Liver (tissue), 9 donors: ENCODE measurements around the gene FOXP3. TPM values are rescaled to one million over a fixed set of nuclear protein-coding genes. Genes with fewer than 3 reads are reported as not detected.

Experiments used
- DNase-seq: peaks from one replicate; pipeline ENCODE4 v3.0.0-alpha.2; 2017; ENCODE audit warnings: low spot score
- H3K27ac ChIP-seq, 2 donors: one replicate each; pipeline ENCODE4 v1.7.0; 2013; ENCODE audit warnings: inconsistent platforms in 2 of 2, low read length in 2 of 2, control low read depth in 1 of 2, low read depth in 1 of 2, mild to moderate bottlenecking in 1 of 2
- H3K27me3 ChIP-seq, 4 donors: one replicate each; pipeline versions ENCODE4 v1.6.1 to v1.7.0; 2013; ENCODE audit warnings: low read length in 3 of 4, inconsistent platforms in 1 of 4, mild to moderate bottlenecking in 1 of 4, moderate library complexity in 1 of 4; ENCODE audit not compliant: control insufficient read depth in 4 of 4, insufficient read depth in 4 of 4
- H3K36me3 ChIP-seq, 4 donors: one replicate each; pipeline versions ENCODE4 v1.6.1 to v1.7.0; 2013; ENCODE audit warnings: low read length in 3 of 4, mild to moderate bottlenecking in 3 of 4, low read depth in 1 of 4, moderate library complexity in 1 of 4; ENCODE audit not compliant: control insufficient read depth in 4 of 4, insufficient read depth in 3 of 4
- H3K4me1 ChIP-seq, 4 donors: one replicate each; pipeline versions ENCODE4 v1.6.1 to v1.7.0; 2013; ENCODE audit warnings: low read length in 3 of 4, mild to moderate bottlenecking in 3 of 4, moderate library complexity in 1 of 4; ENCODE audit not compliant: control insufficient read depth in 4 of 4, insufficient read depth in 4 of 4
- H3K4me3 ChIP-seq, 3 donors: one replicate each; pipeline versions ENCODE4 v1.6.1 to v1.7.0; 2013; ENCODE audit warnings: low read length in 3 of 3, control low read depth in 1 of 3, low read depth in 1 of 3, mild to moderate bottlenecking in 1 of 3
- H3K9ac ChIP-seq, 2 donors: one replicate each; pipeline ENCODE4 v1.7.0; 2013; ENCODE audit warnings: low read length in 2 of 2, mild to moderate bottlenecking in 2 of 2, moderate library complexity in 2 of 2, control low read depth in 1 of 2, low read depth in 1 of 2
- H3K9me3 ChIP-seq, 4 donors: one replicate each; pipeline versions ENCODE4 v1.6.1 to v1.7.0; 2013; ENCODE audit warnings: low read length in 3 of 4; ENCODE audit not compliant: control insufficient read depth in 4 of 4
- ATF3 ChIP-seq: IDR thresholded peaks from 2 replicates; pipeline ENCODE4 v1.6.1; 2016; ENCODE audit warnings: antibody characterized with exemption
- EGR1 ChIP-seq, 2 donors: IDR thresholded peaks; 2 replicates each; pipeline ENCODE4 v1.6.1; 2016 to 2018; ENCODE audit warnings: antibody characterized with exemption in 2 of 2, low read depth in 2 of 2
- FOXA1 ChIP-seq: IDR thresholded peaks from 2 replicates; pipeline ENCODE4 v1.6.1; 2016; ENCODE audit warnings: antibody characterized with exemption
- FOXA2 ChIP-seq: IDR thresholded peaks from 2 replicates; pipeline ENCODE4 v1.6.1; 2016; ENCODE audit warnings: antibody characterized with exemption
- GABPA ChIP-seq, 2 donors: IDR thresholded peaks in 1 of 2; conservative IDR thresholded peaks in 1 of 2; 2 replicates each; pipeline ENCODE4 v1.6.1; 2016; ENCODE audit warnings: antibody characterized with exemption in 2 of 2, mild to moderate bottlenecking in 1 of 2, moderate library complexity in 1 of 2
- HNF4A ChIP-seq, 2 donors: conservative IDR thresholded peaks; 2 replicates each; pipeline ENCODE4 v1.6.1; 2016; ENCODE audit warnings: antibody characterized with exemption in 2 of 2, mild to moderate bottlenecking in 2 of 2
- HNF4G ChIP-seq: IDR thresholded peaks from 2 replicates; pipeline ENCODE4 v1.6.1; 2016; ENCODE audit warnings: antibody characterized with exemption
- NR2F2 ChIP-seq: IDR thresholded peaks from 2 replicates; pipeline ENCODE4 v1.6.1; 2016; ENCODE audit warnings: antibody characterized with exemption
- RAD21 ChIP-seq, 2 donors: IDR thresholded peaks; 2 replicates each; pipeline ENCODE4 v1.6.1; 2016; ENCODE audit warnings: antibody characterized with exemption in 2 of 2, mild to moderate bottlenecking in 2 of 2
- REST ChIP-seq: IDR thresholded peaks from 2 replicates; pipeline ENCODE4 v1.6.1; 2016; ENCODE audit warnings: antibody characterized with exemption, mild to moderate bottlenecking
- RXRA ChIP-seq, 2 donors: IDR thresholded peaks; 2 replicates each; pipeline ENCODE4 v1.6.1; 2017 to 2018; ENCODE audit warnings: antibody characterized with exemption in 2 of 2, mild to moderate bottlenecking in 1 of 2
- SP1 ChIP-seq: IDR thresholded peaks from 2 replicates; pipeline ENCODE4 v1.6.1; 2018; ENCODE audit warnings: antibody characterized with exemption, mild to moderate bottlenecking
- TAF1 ChIP-seq: conservative IDR thresholded peaks from 2 replicates; pipeline ENCODE4 v1.6.1; 2016; ENCODE audit warnings: antibody characterized with exemption, mild to moderate bottlenecking
- ZBTB33 ChIP-seq: IDR thresholded peaks from 2 replicates; pipeline ENCODE4 v1.6.1; 2016; ENCODE audit warnings: antibody characterized with exemption
- WGBS: extraction: QIAGEN DNeasy Blood & Tissue Kit; methylation state at CpG from one replicate; pipeline ENCODE4 v1.1.7; 2013; 5-methylcytosine and 5-hydroxymethylcytosine counted together
- polyA plus RNA-seq, 2 donors: library from polyadenylated mRNA; stranded (reverse) in 1 of 2; unstranded in 1 of 2; fragments of 200-250 nt in 1 of 2; fragments of >200 nt in 1 of 2; fragmentation: Nextera tagmentation in 1 of 2; extraction: Ambion mirVana in 1 of 2; gene quantifications; one replicate each; pipeline versions ENCODE4 v1.2.1 to v1.2.3, GENCODE V29; 2013 to 2015
- total RNA-seq, 2 donors: library from RNA; depleted of rRNA; stranded (reverse); fragments of >200 nt; gene quantifications; one replicate each; pipeline ENCODE4 v1.2.3, GENCODE V29; 2014
- donor health status: healthy.
- donor health status: healthy.
- donor health status: healthy.
- donor health status: healthy.
- donor health status: healthy.

The FOXP3 gene
- total and polyA plus RNA-seq, 4 donors, result 0.05 to 0.65 (median 0.19) TPM

- Histone ChIP-seq H3K4me3 (no peak overlapping the region), H3K9me3 (no peaks in the 10 kb centered on the region), H3K27me3 (no peaks in the 10 kb centered on the region), H3K4me1 (no peaks in the 10 kb centered on the region), H3K36me3 (no peaks in the 10 kb centered on the region), H3K27ac (no peak overlapping the region), H3K9ac (no peak overlapping the region)
- WGBS, result 93% methylated on average over 18 of the region's 18 CpGs
- TF ChIP-seq RXRA (IDR thresholded peaks at IDR 0.05) (no peak), EGR1 (IDR thresholded peaks at IDR 0.05; ENCODE audit: low read depth in 2 of 2) (no peak), ZBTB33 (no peak), HNF4A (conservative IDR thresholded peaks at IDR 0.05) (no peak)
- DNase-seq, result no peak
Observed at GRCh38 chrX:49286136-49286535, 21.6 kb upstream of the FOXP3 start.

DNA sequence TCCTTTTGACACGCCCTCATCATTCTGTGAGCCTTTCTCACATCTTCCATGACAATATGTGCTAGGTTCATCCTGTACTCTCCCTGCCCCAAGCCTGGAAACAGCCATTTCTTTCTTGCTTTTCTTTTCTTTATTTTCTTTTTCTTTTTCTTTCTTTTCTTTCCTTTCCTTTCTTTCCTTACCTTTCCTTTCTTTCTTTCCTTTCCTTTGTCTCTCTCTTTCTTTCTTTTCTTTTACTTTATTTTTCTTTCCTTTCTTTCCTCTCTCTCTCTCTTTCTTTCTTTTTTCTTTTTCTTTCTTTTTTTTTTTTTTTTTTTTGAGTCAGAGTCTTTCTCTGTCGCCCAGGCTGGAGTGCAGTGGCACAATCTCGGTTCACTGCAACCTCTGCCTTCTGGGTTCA, 19.7 kb upstream of the FOXP3 start:
- WGBS, result 95% methylated on average over 3 of the region's 3 CpGs
- Histone ChIP-seq H3K4me1 (no peaks in the 10 kb centered on the region), H3K36me3 (no peaks in the 10 kb centered on the region), H3K9me3 (no peaks in the 10 kb centered on the region), H3K4me3 (no peak overlapping the region), H3K27me3 (no peaks in the 10 kb centered on the region), H3K9ac (no peak overlapping the region), H3K27ac (no peak overlapping the region)
- DNase-seq, result no peak
- TF ChIP-seq GABPA (IDR thresholded peaks at IDR 0.05 in 1 of 2, conservative IDR thresholded peaks at IDR 0.05 in 1 of 2), result no peak
- TF ChIP-seq FOXA2, result no peak
- TF ChIP-seq ATF3, result no peak
- TF ChIP-seq RAD21 (IDR thresholded peaks at IDR 0.05), result no peak
- no peak for TF ChIP-seq RXRA (IDR thresholded peaks at IDR 0.05)
- no peak for TF ChIP-seq HNF4A (conservative IDR thresholded peaks at IDR 0.05)
- no peak for TF ChIP-seq REST
- no peak for TF ChIP-seq SP1
- TF ChIP-seq ZBTB33, result no peak
- no peak for TF ChIP-seq FOXA1
- no peak for TF ChIP-seq NR2F2
- TF ChIP-seq TAF1, result no peak
- no peak for TF ChIP-seq HNF4G
